ENCODE results near the gene ADAMTS18.

ADAMTS18 gene

GRCh38 chr16:77445324-77445723 is 10.5 kb upstream of the ADAMTS18 start:
- no peak for TF ChIP-seq TAF1 (IDR thresholded peaks at IDR 0.05; ENCODE audit: borderline replicate concordance, insufficient read depth, low read length)
- TF ChIP-seq POLR2AphosphoS5 (IDR thresholded peaks at IDR 0.05; ENCODE audit: low read depth, low read length), result no peak
- TF ChIP-seq, protein P1, sequence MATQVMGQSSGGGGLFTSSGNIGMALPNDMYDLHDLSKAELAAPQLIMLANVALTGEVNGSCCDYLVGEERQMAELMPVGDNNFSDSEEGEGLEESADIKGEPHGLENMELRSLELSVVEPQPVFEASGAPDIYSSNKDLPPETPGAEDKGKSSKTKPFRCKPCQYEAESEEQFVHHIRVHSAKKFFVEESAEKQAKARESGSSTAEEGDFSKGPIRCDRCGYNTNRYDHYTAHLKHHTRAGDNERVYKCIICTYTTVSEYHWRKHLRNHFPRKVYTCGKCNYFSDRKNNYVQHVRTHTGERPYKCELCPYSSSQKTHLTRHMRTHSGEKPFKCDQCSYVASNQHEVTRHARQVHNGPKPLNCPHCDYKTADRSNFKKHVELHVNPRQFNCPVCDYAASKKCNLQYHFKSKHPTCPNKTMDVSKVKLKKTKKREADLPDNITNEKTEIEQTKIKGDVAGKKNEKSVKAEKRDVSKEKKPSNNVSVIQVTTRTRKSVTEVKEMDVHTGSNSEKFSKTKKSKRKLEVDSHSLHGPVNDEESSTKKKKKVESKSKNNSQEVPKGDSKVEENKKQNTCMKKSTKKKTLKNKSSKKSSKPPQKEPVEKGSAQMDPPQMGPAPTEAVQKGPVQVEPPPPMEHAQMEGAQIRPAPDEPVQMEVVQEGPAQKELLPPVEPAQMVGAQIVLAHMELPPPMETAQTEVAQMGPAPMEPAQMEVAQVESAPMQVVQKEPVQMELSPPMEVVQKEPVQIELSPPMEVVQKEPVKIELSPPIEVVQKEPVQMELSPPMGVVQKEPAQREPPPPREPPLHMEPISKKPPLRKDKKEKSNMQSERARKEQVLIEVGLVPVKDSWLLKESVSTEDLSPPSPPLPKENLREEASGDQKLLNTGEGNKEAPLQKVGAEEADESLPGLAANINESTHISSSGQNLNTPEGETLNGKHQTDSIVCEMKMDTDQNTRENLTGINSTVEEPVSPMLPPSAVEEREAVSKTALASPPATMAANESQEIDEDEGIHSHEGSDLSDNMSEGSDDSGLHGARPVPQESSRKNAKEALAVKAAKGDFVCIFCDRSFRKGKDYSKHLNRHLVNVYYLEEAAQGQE (IDR thresholded peaks at IDR 0.05; ENCODE audit: insufficient read depth in 1 of 2, low read depth in 2 of 2, low read length in 2 of 2), result no peak

GRCh38 chr16:77444147-77444460 is 9.3 kb upstream of the ADAMTS18 start:
- no peak for TF ChIP-seq POLR2AphosphoS5 (IDR thresholded peaks at IDR 0.05; ENCODE audit: low read depth, low read length)
- TF ChIP-seq TAF1 (IDR thresholded peaks at IDR 0.05; ENCODE audit: borderline replicate concordance, insufficient read depth, low read length), result no peak
- TF ChIP-seq, protein P1 (IDR thresholded peaks at IDR 0.05; ENCODE audit: insufficient read depth in 1 of 2, low read depth in 2 of 2, low read length in 2 of 2), result no peak
- TF ChIP-seq FOXP2 (optimal IDR thresholded peaks at IDR 0.05; ENCODE audit: borderline replicate concordance, extremely low read depth, extremely low read length, insufficient read depth), result no peak
- no peak for TF ChIP-seq SIN3A (IDR thresholded peaks at IDR 0.05; ENCODE audit: borderline replicate concordance, insufficient read depth, low read length)

GRCh38 chr16:77443357-77444146 is 8.7 kb upstream of the ADAMTS18 start:
- TF ChIP-seq SIN3A (IDR thresholded peaks at IDR 0.05; ENCODE audit: borderline replicate concordance, insufficient read depth, low read length) (no peak), FOXP2 (optimal IDR thresholded peaks at IDR 0.05; ENCODE audit: borderline replicate concordance, extremely low read depth, extremely low read length, insufficient read depth) (no peak), POLR2AphosphoS5 (IDR thresholded peaks at IDR 0.05; ENCODE audit: low read depth, low read length) (no peak), TAF1 (IDR thresholded peaks at IDR 0.05; ENCODE audit: borderline replicate concordance, insufficient read depth, low read length) (no peak)

- no peak for TF ChIP-seq POLR2AphosphoS5 (IDR thresholded peaks at IDR 0.05; ENCODE audit: low read depth, low read length)
- TF ChIP-seq FOXP2 (optimal IDR thresholded peaks at IDR 0.05; ENCODE audit: borderline replicate concordance, extremely low read depth, extremely low read length, insufficient read depth), result no peak
- no peak for TF ChIP-seq TAF1 (IDR thresholded peaks at IDR 0.05; ENCODE audit: borderline replicate concordance, insufficient read depth, low read length)
- TF ChIP-seq, protein P1 (IDR thresholded peaks at IDR 0.05; ENCODE audit: insufficient read depth in 1 of 2, low read depth in 2 of 2, low read length in 2 of 2), result no peak
- TF ChIP-seq SIN3A (IDR thresholded peaks at IDR 0.05; ENCODE audit: borderline replicate concordance, insufficient read depth, low read length), result no peak
These were observed 7.2 kb upstream of the ADAMTS18 start for GRCh38 chr16:77442078-77442477.

GRCh38 chr16:77439106-77439505 is 4.3 kb upstream of the ADAMTS18 start:
- TF ChIP-seq SIN3A (IDR thresholded peaks at IDR 0.05; ENCODE audit: borderline replicate concordance, insufficient read depth, low read length) (no peak), TAF1 (IDR thresholded peaks at IDR 0.05; ENCODE audit: borderline replicate concordance, insufficient read depth, low read length) (no peak), POLR2AphosphoS5 (IDR thresholded peaks at IDR 0.05; ENCODE audit: low read depth, low read length) (no peak), FOXP2 (optimal IDR thresholded peaks at IDR 0.05; ENCODE audit: borderline replicate concordance, extremely low read depth, extremely low read length, insufficient read depth) (no peak)
- TF ChIP-seq, protein P1 (IDR thresholded peaks at IDR 0.05; ENCODE audit: insufficient read depth in 1 of 2, low read depth in 2 of 2, low read length in 2 of 2), result no peak
